ENCODE results near the gene MYO18B.

DNA sequence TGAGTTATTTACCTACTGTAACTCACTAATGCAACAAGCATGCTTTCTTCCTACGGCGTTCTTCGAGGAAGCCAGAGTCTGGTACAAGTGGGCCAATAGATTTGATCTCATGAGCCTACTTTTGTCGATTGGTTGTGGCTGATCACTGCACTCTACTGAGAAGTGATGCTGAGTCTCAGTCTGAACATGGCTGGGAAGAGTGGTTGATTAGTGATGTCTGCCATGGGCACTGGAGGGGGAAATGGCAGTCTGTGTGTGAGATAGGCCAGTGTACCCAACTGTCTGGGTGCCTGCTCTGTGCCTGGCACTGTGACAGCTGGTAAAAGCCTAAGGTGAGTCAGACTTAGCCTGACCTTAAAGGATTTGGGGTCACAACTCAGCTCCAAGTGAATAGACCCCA is 28.3 kb downstream of the MYO18B start:
- TF ChIP-seq ZNF274 (IDR thresholded peaks at IDR 0.05; ENCODE audit: low read depth, low read length): no peak
- TF ChIP-seq YY1 (IDR thresholded peaks at IDR 0.05; ENCODE audit: insufficient read depth, insufficient read length): no peak
